C4-2B (cell line): ENCODE measurements around the gene SNX8.
"Not testable (repeated sequence)": the region's sequence is repeated elsewhere in the genome, so short reads cannot be mapped to it uniquely, and the experiment has no call there.

ENCODE experiments used
- H3K27ac ChIP-seq: fragments of 450-650 bp; 2 replicates; pipeline ENCODE4 v1.5.1; 2017
- CTCF ChIP-seq: fragments of 450-650 bp; conservative IDR thresholded peaks from 2 replicates; pipeline ENCODE4 v1.5.1; 2017; ENCODE audit warnings: mild to moderate bottlenecking
- ZFX ChIP-seq: fragments of 450-650 bp; IDR thresholded peaks from 2 replicates; pipeline ENCODE4 v1.6.1; 2017

Gene SNX8

DNA sequence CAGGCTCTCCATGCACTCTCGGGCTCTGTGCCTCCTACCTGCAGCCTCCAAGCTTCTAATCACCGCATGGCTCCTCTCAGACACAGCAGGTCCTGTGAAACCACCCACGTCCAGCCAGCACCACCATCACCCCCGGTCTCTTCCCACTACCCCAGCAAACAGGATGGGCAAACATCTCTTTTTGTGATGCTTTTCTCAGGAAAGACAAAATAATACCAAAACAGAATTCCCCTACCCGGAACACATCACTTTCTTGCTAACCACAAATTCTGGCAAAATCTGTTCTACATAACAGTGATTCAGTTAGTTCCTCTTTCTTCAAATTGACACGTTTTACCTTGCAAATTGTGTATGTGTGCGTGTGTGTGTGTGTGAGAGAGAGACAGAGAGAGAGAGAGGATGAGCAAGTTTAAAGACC is 6.5 kb downstream of the SNX8 start:
- no peak overlapping the region for H3K27ac ChIP-seq
- TF ChIP-seq ZFX (no peak), CTCF (no peak)

GRCh38 chr7:2306688-2307087 is 7.6 kb downstream of the SNX8 start:
- TF ChIP-seq ZFX (no peak), CTCF (no peak)
- H3K27ac ChIP-seq, result no peak overlapping the region

- not testable (repeated sequence) for H3K27ac ChIP-seq
Measured at GRCh38 chr7:2305258-2305657, 9.0 kb downstream of the SNX8 start.

- H3K27ac ChIP-seq, result not testable (repeated sequence)
Measured at GRCh38 chr7:2303520-2303919, 10.7 kb downstream of the SNX8 start.

DNA sequence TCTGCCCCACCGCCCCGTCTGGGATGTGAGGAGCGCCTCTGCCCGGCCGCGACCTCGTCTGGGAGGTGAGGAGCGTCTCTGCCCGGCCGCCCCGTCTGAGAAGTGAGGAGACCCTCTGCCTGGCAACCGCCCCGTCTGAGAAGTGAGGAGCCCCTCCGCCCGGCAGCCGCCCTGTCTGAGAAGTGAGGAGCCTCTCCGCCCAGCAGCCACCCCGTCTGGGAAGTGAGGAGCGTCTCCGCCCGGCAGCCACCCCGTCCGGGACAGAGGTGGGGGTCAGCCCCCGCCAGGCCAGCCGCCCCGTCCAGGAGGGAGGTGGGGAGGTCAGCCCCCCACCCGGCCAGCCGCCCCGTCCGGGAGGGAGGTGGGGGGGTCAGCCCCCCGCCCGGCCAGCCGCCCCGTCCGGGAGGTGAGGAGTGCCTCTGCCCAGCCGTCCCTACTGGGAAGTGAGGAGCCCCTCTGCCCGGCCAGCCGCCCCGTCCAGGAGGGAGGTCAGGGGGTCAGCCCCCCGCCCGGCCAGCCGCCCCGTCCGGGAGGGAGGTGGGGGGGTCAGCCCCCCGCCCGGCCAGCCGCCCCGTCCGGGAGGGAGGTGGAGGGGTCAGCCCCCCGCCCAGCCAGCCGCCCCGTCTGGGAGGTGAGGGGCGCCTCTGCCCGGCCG is 11.4 kb downstream of the SNX8 start:
- not testable (repeated sequence) for H3K27ac ChIP-seq

- TF ChIP-seq CTCF (no peak), ZFX (no peak)
- H3K27ac ChIP-seq, result no peak overlapping the region
Measured at GRCh38 chr7:2301511-2301863, 12.8 kb downstream of the SNX8 start.

GRCh38 chr7:2299870-2300512 is 14.2 kb downstream of the SNX8 start:
- no peak overlapping the region for H3K27ac ChIP-seq
- TF ChIP-seq CTCF, result no peak
- TF ChIP-seq ZFX, result no peak

- no peak overlapping the region for H3K27ac ChIP-seq
- TF ChIP-seq ZFX (no peak), CTCF (no peak)
Measured at GRCh38 chr7:2299131-2299829, 15.0 kb downstream of the SNX8 start.

GRCh38 chr7:2296832-2297231 is 17.4 kb downstream of the SNX8 start:
- TF ChIP-seq CTCF (no peak), ZFX (no peak)
- no peak overlapping the region for H3K27ac ChIP-seq
